Measurements from ENCODE around the gene LSM2. TPM values are rescaled to one million over a fixed set of nuclear protein-coding genes. Genes with fewer than 3 reads are reported as not detected.

Gene LSM2
- total RNA-seq, 2 experiments from 2014 or later = 117 to 120 TPM

- H3K27ac Mint-ChIP-seq = no peak overlapping the region
- ATAC-seq = no peak
- peaks cover 39% of the 10 kb centered on the region for H3K36me3 Mint-ChIP-seq (ENCODE audit: low read depth)
- no peaks in the 10 kb centered on the region for H3K27me3 Mint-ChIP-seq
- ChIA-PET CTCF (no interaction called here), POLR2A (interaction anchor here (1.0 to 1.5 kb wide), 3 partner anchors 10 to 220 kb away, joined by 3 read pairs; no protein-coding TSS in a partner anchor)
- no peak overlapping the region for H3K4me3 Mint-ChIP-seq
- no peak for TF ChIP-seq CTCF (IDR thresholded peaks at IDR 0.05)
- intact Hi-C loops (cut with micrococcal nuclease) = no loop called here
- DNase-seq = no peak
- H3K4me1 Mint-ChIP-seq (ENCODE audit: low read depth) = no peaks in the 10 kb centered on the region
- no peaks in the 10 kb centered on the region for H3K9me3 Mint-ChIP-seq
These were observed 43.7 kb downstream of the LSM2 start for GRCh38 chr6:31762878-31763618.

GRCh38 chr6:31762356-31762755 is 44.4 kb downstream of the LSM2 start, which contains the start of gene SAPCD1:
Gene SAPCD1 (plus strand): TSS chr6:31762656. CDS start chr6:31763055, 399 bp downstream.
- Mint-ChIP-seq H3K27me3 (no peaks in the 10 kb centered on the region), H3K36me3 (ENCODE audit: low read depth) (peaks cover 44% of the 10 kb centered on the region), H3K4me1 (ENCODE audit: low read depth) (no peaks in the 10 kb centered on the region), H3K27ac (no peak within 1 kb of the TSS), H3K4me3 (no peak within 1 kb of the TSS), H3K9me3 (no peaks in the 10 kb centered on the region)
- no peak for TF ChIP-seq CTCF (IDR thresholded peaks at IDR 0.05)
- no peak for DNase-seq
- CTCF ChIA-PET = interaction anchor here (1.0 kb wide), 1 partner anchor 8 kb away, joined by 4 read pairs; no protein-coding TSS in a partner anchor
- intact Hi-C loops (cut with micrococcal nuclease) = no loop called here
- no peak for ATAC-seq
- POLR2A ChIA-PET = interaction anchor here (0.9 to 1.1 kb wide), 2 partner anchors 11 kb away, joined by 3 to 4 read pairs; no protein-coding TSS in a partner anchor

- Mint-ChIP-seq H3K4me3 (no peak overlapping the region), H3K4me1 (ENCODE audit: low read depth) (no peaks in the 10 kb centered on the region), H3K27me3 (no peaks in the 10 kb centered on the region), H3K9me3 (no peaks in the 10 kb centered on the region), H3K36me3 (ENCODE audit: low read depth) (peaks cover 44% of the 10 kb centered on the region), H3K27ac (no peak overlapping the region)
- intact Hi-C loops (cut with micrococcal nuclease) = no loop called here
- TF ChIP-seq CTCF (IDR thresholded peaks at IDR 0.05) = no peak
- DNase-seq (no peak), ATAC-seq (no peak)
- POLR2A ChIA-PET = interaction anchor here (0.6 to 0.9 kb wide), 2 partner anchors 12 to 13 kb away, joined by 3 to 4 read pairs; no protein-coding TSS in a partner anchor
- CTCF ChIA-PET = interaction anchor here (1.0 kb wide), 1 partner anchor 9 kb away, joined by 4 read pairs; no protein-coding TSS in a partner anchor
These were observed 45.4 kb downstream of the LSM2 start for GRCh38 chr6:31761343-31761742.

- Mint-ChIP-seq H3K9me3 (no peaks in the 10 kb centered on the region), H3K27ac (no peak overlapping the region)
- intact Hi-C loops (cut with micrococcal nuclease) = no loop called here
These were observed 46.0 kb downstream of the LSM2 start for GRCh38 chr6:31760790-31761189.

More at GRCh38 chr6:31760790-31761189, 46.0 kb downstream of the LSM2 start:
- CTCF ChIA-PET = interaction anchor here (1.0 kb wide), 1 partner anchor 9 kb away, joined by 3 read pairs; no protein-coding TSS in a partner anchor
- Mint-ChIP-seq H3K4me3 (no peak overlapping the region), H3K36me3 (ENCODE audit: low read depth) (peaks cover 44% of the 10 kb centered on the region), H3K4me1 (ENCODE audit: low read depth) (no peaks in the 10 kb centered on the region), H3K27me3 (no peaks in the 10 kb centered on the region)
- DNase-seq (no peak), ATAC-seq (no peak)
- POLR2A ChIA-PET = interaction anchor here (0.6 to 0.9 kb wide), 2 partner anchors 12 to 20 kb away, joined by 3 to 4 read pairs; no protein-coding TSS in a partner anchor
- TF ChIP-seq CTCF (IDR thresholded peaks at IDR 0.05) = no peak

All from activated CD8-positive, alpha-beta T cell treated with anti-CD3 and anti-CD28 coated beads for 36 hours (primary cell).